GM18520 (cell line): Measurements from ENCODE around the gene C15orf61.

Experiments
- ATAC-seq: cut with Tn5 transposase; IDR thresholded peaks from one replicate; pipeline ENCODE4 v1.9.1; 2021; ENCODE audit not compliant: unreplicated experiment

C15orf61 gene

GRCh38 chr15:67548862-67549651, 28.1 kb downstream of the C15orf61 start:
- ATAC-seq, result no peak

DNA sequence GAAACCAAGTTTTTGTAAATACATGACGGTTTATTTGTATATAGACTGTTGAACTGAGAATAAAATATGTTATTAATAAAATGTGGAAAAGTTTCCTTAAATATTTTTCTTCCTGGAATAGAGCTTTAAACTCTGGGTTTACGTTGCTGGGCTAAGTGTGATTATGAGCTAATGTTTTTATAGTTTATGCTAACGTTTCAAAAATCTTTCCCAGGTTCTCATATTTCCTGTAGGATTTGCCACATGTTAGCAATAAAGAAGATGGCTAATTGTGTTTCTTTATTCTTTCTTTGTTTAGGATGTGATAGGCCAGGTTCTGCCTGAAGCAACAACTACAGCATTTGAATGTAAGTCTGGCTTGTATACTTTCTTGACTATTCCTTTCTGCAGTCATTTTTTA, 28.8 kb downstream of the C15orf61 start:
- ATAC-seq, result no peak

- no peak for ATAC-seq
Measured at GRCh38 chr15:67550522-67550921, 29.6 kb downstream of the C15orf61 start.

- ATAC-seq, result no peak
Measured at GRCh38 chr15:67551207-67551743, 30.3 kb downstream of the C15orf61 start.

DNA sequence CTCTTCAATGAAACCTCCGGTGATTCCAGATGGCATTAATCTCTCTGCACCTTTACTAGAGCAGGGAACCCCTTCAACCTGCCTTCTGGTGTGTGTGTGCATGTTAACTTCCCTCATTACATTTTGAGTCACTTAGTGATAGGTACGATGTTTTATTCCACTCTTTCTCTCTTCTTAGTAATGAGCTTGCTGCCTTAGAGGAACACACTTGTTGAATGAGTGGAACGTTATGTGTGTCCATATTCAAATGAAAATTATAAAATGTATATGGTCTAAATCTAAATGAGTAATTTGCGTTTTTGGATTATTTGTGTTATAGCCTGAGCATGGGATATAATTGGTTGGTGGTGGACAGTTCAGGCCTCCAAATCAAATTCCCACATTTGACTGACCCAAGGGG, 33.6 kb downstream of the C15orf61 start:
- ATAC-seq, result no peak

- ATAC-seq, result no peak
Measured at GRCh38 chr15:67556976-67557570, 36.1 kb downstream of the C15orf61 start.

DNA sequence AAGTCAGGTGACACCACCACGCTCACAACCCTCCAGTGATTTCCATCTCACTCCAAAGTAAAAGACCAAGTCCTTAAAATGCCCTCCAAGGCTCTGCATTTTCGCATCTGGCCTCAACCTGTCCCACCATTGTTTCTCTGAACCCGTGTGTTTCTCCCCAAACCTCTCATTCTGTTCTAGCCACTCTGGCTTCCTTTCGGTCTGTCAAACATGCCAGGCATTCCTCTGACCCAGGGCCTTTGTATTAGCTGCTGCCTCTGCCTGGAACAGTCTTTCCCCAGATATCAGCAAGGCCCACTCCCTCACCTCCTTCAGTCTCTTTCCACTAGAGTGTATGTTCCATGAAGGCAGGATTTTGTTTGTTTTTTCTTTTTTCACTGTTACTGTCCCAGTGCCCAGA, 37.6 kb downstream of the C15orf61 start:
- no peak for ATAC-seq

GRCh38 chr15:67559158-67559557, 38.2 kb downstream of the C15orf61 start:
- no peak for ATAC-seq

DNA sequence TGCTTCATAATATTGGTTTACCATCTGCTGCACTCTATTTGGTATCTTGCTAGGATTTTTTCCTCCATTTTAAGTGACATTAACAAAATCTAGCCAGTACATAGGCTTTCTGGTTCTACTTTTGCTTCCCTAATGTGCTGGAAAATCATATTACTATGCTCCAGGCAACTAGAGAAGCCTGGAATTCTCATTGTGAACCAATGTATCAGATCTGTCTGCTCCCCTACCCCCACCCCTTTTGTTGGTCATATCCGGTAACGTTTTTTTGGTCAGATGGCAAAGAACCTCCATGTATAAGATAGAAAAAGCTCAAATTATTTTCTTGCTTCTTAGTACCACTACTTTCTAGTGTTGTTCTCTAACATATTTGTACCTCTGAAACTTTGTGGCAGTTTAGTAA, 38.6 kb downstream of the C15orf61 start:
- ATAC-seq, result no peak

DNA sequence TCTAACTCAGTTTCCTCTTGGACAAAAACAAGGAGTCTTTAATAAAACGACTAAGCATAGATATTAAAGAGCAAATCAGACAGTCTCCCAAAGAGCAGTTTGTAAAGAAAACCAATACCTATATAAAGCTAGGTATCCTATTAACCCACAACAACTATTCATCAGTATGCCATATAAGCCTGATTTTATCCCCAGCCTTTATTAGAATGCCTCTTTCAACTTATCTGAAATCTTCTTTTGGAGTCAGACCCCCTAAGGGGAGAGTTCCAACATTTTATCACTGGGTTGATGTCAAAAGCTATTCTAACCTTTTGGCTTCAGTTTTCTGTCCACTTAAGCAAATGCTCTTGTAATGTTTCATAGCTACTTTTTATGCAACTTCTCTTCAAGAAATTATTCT, 39.4 kb downstream of the C15orf61 start:
- no peak for ATAC-seq

GRCh38 chr15:67563092-67563491, 42.2 kb downstream of the C15orf61 start:
- ATAC-seq, result no peak

GRCh38 chr15:67564021-67564967, 43.4 kb downstream of the C15orf61 start:
- peak; percentile 88 for ATAC-seq

DNA sequence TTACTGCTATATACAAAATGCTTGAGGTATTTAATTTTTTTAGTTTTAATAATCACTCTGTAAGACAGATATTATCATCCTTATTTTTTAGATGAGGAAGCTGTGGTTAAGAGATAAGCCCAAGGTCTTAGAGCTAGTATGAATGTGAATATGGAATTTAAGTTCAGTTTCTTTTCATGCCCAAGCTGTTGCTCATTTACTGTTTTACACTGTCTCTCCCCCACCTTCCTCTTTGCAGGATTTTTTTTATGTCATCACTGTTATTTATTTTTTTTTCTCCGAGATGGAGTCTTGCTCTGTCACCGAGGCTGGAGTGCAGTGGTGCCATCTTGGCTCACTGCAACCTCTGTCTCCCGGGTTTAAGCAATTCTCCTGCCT, 44.0 kb downstream of the C15orf61 start:
- ATAC-seq, result peak; percentile 24

GRCh38 chr15:67569668-67570067, 48.7 kb downstream of the C15orf61 start:
- ATAC-seq, result no peak

DNA sequence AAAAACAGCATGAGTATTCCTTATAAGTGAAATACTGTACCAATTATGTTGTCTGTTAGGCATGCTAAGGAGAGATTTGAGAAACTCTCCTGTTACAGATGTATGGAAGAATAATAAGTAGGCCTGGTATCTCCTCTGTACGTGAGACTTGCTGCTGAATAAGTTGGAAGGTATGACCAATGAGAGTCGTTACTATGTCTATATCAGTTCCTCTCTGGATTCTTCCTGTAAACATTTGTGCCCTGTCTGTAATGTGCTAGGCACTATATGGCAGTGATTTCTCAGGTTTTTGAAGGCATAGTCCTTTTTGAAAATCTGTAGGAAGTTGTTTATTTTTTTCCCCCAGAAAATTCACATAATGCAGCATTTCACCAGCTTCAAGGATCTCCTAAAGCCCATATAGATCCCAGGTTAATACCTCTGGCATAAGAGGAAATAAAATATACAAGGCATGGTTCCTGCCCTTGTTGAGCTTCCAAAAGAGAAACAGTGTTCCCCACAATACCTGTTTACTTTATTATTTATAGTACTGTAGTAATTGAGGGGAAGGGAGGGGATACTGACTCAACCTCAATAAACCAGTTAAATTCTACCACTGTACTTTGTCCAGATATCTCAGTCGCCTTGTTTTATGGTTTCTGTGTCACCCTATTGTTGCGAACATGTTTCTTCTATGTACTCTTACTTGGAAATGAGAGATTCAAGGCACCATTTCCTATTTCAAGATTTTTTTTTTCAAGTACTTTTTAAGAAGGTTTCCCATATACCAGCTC, 50.1 kb downstream of the C15orf61 start:
- no peak for ATAC-seq

- ATAC-seq, result no peak
Measured at GRCh38 chr15:67571648-67572415, 50.9 kb downstream of the C15orf61 start.

DNA sequence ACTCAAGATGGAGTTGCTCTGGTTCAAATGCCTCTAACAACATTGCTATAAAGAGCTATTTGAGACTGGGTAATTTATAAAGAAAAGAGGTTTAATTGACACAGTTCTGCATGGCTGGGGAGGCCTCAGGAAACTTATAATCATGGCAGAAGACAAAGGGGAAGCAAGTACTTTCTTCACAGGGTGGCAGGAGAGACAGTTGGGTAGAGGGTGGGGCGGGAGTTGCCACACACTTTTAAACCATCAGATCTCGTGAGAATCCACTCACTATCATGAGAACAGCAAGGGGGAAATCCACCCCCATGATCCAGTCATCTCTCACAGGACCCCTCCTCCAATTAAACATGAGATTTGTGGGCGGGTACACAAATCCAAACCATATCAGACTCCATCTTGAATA, 52.3 kb downstream of the C15orf61 start:
- ATAC-seq, result no peak

DNA sequence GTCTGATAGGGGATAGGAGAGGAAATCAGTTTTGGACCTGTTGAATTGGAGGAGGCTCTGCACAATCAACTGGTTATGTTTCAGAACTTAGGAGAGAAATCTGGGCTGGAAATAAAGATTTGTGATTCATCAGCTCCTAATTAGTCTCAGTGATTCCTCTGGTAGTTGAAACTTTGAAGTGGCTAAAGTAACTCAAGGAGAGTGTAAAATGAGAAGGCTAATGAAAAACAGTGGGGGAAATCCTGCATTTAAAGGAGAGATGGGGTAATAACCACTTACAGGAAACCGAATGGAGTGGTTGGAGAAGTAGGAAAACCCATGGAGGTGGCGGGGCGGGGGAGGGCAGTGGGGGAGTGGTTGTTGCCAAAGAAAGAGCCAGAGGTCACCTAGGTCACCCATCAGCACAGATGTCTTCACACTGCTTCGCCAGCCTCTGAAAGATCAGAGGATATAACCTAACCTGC, 54.1 kb downstream of the C15orf61 start:
- no peak for ATAC-seq

DNA sequence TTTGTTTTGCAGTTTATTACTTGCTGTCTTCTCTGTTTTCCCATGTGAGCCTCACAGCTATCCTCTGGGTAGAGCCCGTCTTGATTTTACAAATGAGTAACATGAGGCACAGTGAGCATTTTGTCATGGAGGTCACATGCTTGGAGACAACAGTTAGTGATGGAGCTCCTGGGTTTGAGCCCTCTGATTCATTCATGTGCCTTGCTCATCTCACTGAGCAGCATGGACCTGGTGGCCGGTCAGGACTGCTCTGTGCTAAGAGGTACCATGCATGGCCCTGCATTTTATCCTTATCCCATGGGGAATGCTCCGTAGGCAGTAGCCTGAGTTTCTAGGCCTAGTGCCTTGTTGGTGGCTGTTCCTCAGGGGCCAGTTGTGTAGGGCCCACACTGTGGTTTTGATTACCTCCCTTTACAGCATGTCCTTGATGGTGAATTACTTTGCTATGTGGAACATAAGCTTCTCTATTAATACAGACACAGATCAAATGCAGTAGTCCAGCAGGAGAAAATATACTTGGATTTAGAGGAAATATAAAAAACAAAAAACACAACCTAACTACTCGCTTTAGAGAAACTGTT, 57.2 kb downstream of the C15orf61 start:
- no peak for ATAC-seq
